ENCODE measurements around the gene GRN.

DNA sequence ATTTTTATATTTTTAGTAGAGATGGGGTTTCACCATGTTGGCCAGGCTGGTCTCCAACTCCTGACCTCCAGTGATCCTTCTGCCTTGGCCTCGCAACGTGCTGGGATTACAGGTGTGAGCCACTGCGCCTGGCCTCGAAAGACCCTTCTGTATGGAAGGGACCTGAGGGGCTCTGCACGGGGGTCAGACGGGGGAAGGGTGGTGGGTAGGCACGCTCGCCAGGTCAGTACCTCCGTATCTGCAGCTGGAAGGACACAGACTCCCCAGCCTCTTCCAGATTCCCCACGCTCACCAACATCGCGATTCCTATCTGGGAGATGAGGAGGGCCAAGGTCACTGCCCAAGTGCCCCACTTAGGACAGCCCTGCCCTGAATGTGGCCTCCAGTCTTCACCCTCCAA lies 31.7 kb downstream of the GRN start:
- TF ChIP-seq RCOR1 (IDR thresholded peaks at IDR 0.05; ENCODE audit: low read length) (no peak), EP300 (IDR thresholded peaks at IDR 0.05; ENCODE audit: borderline replicate concordance in 1 of 2, low read depth in 1 of 2, low read length in 1 of 2) (no peak), RXRA (IDR thresholded peaks at IDR 0.05; ENCODE audit: borderline replicate concordance, low read depth) (no peak), TAF1 (IDR thresholded peaks at IDR 0.05; ENCODE audit: borderline replicate concordance, low read depth, low read length) (no peak), NFIC (IDR thresholded peaks at IDR 0.05; ENCODE audit: borderline replicate concordance) (no peak), GABPA (IDR thresholded peaks at IDR 0.05; ENCODE audit: low read depth) (no peak), FOXJ3 (CRISPR knock-in tag; IDR thresholded peaks at IDR 0.05) (no peak), TCF12 (IDR thresholded peaks at IDR 0.05) (no peak), TEAD4 (IDR thresholded peaks at IDR 0.05; ENCODE audit: borderline replicate concordance, insufficient read depth) (no peak), EZH2phosphoT487 (IDR thresholded peaks at IDR 0.05; ENCODE audit: borderline replicate concordance, low read depth) (no peak), MEF2A (IDR thresholded peaks at IDR 0.05; ENCODE audit: borderline replicate concordance, low read depth) (no peak)
- TF ChIP-seq, protein P1, sequence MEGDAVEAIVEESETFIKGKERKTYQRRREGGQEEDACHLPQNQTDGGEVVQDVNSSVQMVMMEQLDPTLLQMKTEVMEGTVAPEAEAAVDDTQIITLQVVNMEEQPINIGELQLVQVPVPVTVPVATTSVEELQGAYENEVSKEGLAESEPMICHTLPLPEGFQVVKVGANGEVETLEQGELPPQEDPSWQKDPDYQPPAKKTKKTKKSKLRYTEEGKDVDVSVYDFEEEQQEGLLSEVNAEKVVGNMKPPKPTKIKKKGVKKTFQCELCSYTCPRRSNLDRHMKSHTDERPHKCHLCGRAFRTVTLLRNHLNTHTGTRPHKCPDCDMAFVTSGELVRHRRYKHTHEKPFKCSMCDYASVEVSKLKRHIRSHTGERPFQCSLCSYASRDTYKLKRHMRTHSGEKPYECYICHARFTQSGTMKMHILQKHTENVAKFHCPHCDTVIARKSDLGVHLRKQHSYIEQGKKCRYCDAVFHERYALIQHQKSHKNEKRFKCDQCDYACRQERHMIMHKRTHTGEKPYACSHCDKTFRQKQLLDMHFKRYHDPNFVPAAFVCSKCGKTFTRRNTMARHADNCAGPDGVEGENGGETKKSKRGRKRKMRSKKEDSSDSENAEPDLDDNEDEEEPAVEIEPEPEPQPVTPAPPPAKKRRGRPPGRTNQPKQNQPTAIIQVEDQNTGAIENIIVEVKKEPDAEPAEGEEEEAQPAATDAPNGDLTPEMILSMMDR (IDR thresholded peaks at IDR 0.05) = no peak
- TF ChIP-seq, protein P2, sequence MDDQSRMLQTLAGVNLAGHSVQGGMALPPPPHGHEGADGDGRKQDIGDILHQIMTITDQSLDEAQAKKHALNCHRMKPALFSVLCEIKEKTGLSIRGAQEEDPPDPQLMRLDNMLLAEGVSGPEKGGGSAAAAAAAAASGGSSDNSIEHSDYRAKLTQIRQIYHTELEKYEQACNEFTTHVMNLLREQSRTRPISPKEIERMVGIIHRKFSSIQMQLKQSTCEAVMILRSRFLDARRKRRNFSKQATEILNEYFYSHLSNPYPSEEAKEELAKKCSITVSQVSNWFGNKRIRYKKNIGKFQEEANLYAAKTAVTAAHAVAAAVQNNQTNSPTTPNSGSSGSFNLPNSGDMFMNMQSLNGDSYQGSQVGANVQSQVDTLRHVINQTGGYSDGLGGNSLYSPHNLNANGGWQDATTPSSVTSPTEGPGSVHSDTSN (IDR thresholded peaks at IDR 0.05) = no peak
- TF ChIP-seq, protein P3, sequence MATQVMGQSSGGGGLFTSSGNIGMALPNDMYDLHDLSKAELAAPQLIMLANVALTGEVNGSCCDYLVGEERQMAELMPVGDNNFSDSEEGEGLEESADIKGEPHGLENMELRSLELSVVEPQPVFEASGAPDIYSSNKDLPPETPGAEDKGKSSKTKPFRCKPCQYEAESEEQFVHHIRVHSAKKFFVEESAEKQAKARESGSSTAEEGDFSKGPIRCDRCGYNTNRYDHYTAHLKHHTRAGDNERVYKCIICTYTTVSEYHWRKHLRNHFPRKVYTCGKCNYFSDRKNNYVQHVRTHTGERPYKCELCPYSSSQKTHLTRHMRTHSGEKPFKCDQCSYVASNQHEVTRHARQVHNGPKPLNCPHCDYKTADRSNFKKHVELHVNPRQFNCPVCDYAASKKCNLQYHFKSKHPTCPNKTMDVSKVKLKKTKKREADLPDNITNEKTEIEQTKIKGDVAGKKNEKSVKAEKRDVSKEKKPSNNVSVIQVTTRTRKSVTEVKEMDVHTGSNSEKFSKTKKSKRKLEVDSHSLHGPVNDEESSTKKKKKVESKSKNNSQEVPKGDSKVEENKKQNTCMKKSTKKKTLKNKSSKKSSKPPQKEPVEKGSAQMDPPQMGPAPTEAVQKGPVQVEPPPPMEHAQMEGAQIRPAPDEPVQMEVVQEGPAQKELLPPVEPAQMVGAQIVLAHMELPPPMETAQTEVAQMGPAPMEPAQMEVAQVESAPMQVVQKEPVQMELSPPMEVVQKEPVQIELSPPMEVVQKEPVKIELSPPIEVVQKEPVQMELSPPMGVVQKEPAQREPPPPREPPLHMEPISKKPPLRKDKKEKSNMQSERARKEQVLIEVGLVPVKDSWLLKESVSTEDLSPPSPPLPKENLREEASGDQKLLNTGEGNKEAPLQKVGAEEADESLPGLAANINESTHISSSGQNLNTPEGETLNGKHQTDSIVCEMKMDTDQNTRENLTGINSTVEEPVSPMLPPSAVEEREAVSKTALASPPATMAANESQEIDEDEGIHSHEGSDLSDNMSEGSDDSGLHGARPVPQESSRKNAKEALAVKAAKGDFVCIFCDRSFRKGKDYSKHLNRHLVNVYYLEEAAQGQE (IDR thresholded peaks at IDR 0.05; ENCODE audit: low read depth, low read length) = no peak

Measured in SK-N-SH (cell line).